Measurements from ENCODE around the gene CFAP46. TPM values are rescaled to one million over a fixed set of nuclear protein-coding genes. Genes with fewer than 3 reads are reported as not detected.
"Not testable (repeated sequence)": the region's sequence is repeated elsewhere in the genome, so short reads cannot be mapped to it uniquely, and the experiment has no call there.

CFAP46 gene
- total RNA-seq, 6 donors from 2014 or later: 0.60 to 28.3 (median 8.0) TPM

GRCh38 chr10:132970641-132971438 lies 28.5 kb upstream of the CFAP46 start:
- no peak overlapping the region for H3K27ac ChIP-seq
- H3K9me3 ChIP-seq: no peaks in the 10 kb centered on the region
- peak in 1 of 2 donors; percentile 7 for ATAC-seq (ENCODE audit: low FRiP score in 2 of 2)
- WGBS, 2 donors: 75 to 80% methylated on average over 5 to 22 of the region's 22 CpGs
- TF ChIP-seq POLR2A (IDR thresholded peaks at IDR 0.05) (no peak), POLR2AphosphoS5 (IDR thresholded peaks at IDR 0.05) (no peak), EP300 (IDR thresholded peaks at IDR 0.05) (no peak), CTCF (IDR thresholded peaks at IDR 0.05) (no peak)
- no peaks in the 10 kb centered on the region for H3K27me3 ChIP-seq
- DNase-seq: peak; percentile 47 to 63
- H3K4me3 ChIP-seq: no peak overlapping the region
- no peaks in the 10 kb centered on the region for H3K36me3 ChIP-seq
- peaks cover 0 to 3% (median 0%) of the 10 kb centered on the region in 4 donors for H3K4me1 ChIP-seq

GRCh38 chr10:132967540-132967939 lies 25.2 kb upstream of the CFAP46 start:
- Histone ChIP-seq H3K4me3 (no peak overlapping the region), H3K4me1 (peaks cover 0 to 7% (median 3%) of the 10 kb centered on the region in 4 donors), H3K27me3 (no peaks in the 10 kb centered on the region), H3K36me3 (no peaks in the 10 kb centered on the region), H3K27ac (no peak overlapping the region), H3K9me3 (no peaks in the 10 kb centered on the region)
- TF ChIP-seq POLR2A (IDR thresholded peaks at IDR 0.05): no peak
- peak in 1 of 2 donors; percentile 60 for TF ChIP-seq POLR2AphosphoS5 (IDR thresholded peaks at IDR 0.05)
- TF ChIP-seq EP300 (IDR thresholded peaks at IDR 0.05): peak in 1 of 4 donors; percentile 32
- ATAC-seq (ENCODE audit: low FRiP score in 2 of 2) (no peak), DNase-seq (peak; percentile 21 to 34)
- WGBS, 2 donors: 56 to 59% methylated on average over 8 to 11 of the region's 11 CpGs

GRCh38 chr10:132965411-132966057 lies 23.2 kb upstream of the CFAP46 start:
- no peak for DNase-seq
- Histone ChIP-seq H3K4me1 (peaks cover 3 to 22% (median 6%) of the 10 kb centered on the region in 4 donors), H3K9me3 (no peaks in the 10 kb centered on the region), H3K27ac (peak overlapping the region in 1 of 4 donors; percentile 62), H3K27me3 (no peaks in the 10 kb centered on the region), H3K4me3 (peak overlapping the region in 2 of 4 donors; percentile 39 to 50), H3K36me3 (no peaks in the 10 kb centered on the region)
- no peak for TF ChIP-seq POLR2A (IDR thresholded peaks at IDR 0.05)
- TF ChIP-seq EP300 (IDR thresholded peaks at IDR 0.05): no peak
- no peak for TF ChIP-seq CTCF (IDR thresholded peaks at IDR 0.05)
- no peak for ATAC-seq (ENCODE audit: low FRiP score in 2 of 2)
- 76 to 77% methylated on average over 26 of the region's 26 CpGs for WGBS, 2 donors

GRCh38 chr10:132964707-132965410 lies 22.5 kb upstream of the CFAP46 start:
- peaks cover 3 to 29% (median 6%) of the 10 kb centered on the region in 4 donors for H3K4me1 ChIP-seq
- 65 to 73% methylated on average over 41 to 43 of the region's 43 CpGs for WGBS, 2 donors
- H3K27me3 ChIP-seq; H3K9me3 ChIP-seq; ATAC-seq (ENCODE audit: low FRiP score in 2 of 2); H3K36me3 ChIP-seq: not testable (repeated sequence)
- peak overlapping the region in 3 of 4 donors; percentile 39 to 50 (median 43) for H3K4me3 ChIP-seq
- peak in 1 of 4 donors; percentile 14 for TF ChIP-seq POLR2A (IDR thresholded peaks at IDR 0.05)
- DNase-seq: peak; percentile 20 to 85
- peak overlapping the region in 3 of 4 donors; percentile 62 to 73 (median 66) for H3K27ac ChIP-seq

GRCh38 chr10:132964231-132964630 lies 21.9 kb upstream of the CFAP46 start:
- Histone ChIP-seq H3K4me3 (peak overlapping the region in 3 of 4 donors; percentile 39 to 50 (median 43)), H3K27me3 (no peaks in the 10 kb centered on the region), H3K36me3 (no peaks in the 10 kb centered on the region), H3K27ac (peak overlapping the region in 3 of 4 donors; percentile 62 to 73 (median 66)), H3K4me1 (peaks cover 3 to 35% (median 6%) of the 10 kb centered on the region in 4 donors), H3K9me3 (no peaks in the 10 kb centered on the region)
- DNase-seq: peak; percentile 10 to 60
- TF ChIP-seq POLR2A (IDR thresholded peaks at IDR 0.05): no peak
- no peak for TF ChIP-seq POLR2AphosphoS5 (IDR thresholded peaks at IDR 0.05)
- TF ChIP-seq CTCF (IDR thresholded peaks at IDR 0.05): no peak
- no peak for TF ChIP-seq EP300 (IDR thresholded peaks at IDR 0.05)
- no peak for ATAC-seq (ENCODE audit: low FRiP score in 2 of 2)
- 77 to 80% methylated on average over 9 to 15 of the region's 15 CpGs for WGBS, 2 donors

Measured in upper lobe of left lung (tissue), 6 donors.